ENCODE data around the gene AARS1.

DNA sequence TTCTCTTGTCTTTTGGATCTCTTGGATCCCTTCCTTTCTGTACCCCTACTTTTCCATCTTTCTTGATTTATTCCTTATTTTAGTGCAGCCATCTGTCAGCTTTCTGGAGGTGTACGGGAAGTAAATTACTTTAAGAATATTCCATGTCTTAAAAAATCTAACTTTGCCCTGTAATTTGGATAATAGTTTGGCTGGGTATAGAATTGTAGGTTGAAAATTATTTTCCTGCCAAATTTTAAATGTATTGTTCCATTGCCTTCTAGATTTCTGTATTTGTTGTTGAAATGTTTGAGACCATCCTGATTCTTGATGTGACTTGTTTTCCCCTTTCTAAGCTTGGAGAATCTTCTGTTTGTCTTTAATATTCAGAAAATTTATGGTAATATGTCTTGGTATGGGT is 11.8 kb upstream of the AARS1 start:
- TF ChIP-seq, protein P1, sequence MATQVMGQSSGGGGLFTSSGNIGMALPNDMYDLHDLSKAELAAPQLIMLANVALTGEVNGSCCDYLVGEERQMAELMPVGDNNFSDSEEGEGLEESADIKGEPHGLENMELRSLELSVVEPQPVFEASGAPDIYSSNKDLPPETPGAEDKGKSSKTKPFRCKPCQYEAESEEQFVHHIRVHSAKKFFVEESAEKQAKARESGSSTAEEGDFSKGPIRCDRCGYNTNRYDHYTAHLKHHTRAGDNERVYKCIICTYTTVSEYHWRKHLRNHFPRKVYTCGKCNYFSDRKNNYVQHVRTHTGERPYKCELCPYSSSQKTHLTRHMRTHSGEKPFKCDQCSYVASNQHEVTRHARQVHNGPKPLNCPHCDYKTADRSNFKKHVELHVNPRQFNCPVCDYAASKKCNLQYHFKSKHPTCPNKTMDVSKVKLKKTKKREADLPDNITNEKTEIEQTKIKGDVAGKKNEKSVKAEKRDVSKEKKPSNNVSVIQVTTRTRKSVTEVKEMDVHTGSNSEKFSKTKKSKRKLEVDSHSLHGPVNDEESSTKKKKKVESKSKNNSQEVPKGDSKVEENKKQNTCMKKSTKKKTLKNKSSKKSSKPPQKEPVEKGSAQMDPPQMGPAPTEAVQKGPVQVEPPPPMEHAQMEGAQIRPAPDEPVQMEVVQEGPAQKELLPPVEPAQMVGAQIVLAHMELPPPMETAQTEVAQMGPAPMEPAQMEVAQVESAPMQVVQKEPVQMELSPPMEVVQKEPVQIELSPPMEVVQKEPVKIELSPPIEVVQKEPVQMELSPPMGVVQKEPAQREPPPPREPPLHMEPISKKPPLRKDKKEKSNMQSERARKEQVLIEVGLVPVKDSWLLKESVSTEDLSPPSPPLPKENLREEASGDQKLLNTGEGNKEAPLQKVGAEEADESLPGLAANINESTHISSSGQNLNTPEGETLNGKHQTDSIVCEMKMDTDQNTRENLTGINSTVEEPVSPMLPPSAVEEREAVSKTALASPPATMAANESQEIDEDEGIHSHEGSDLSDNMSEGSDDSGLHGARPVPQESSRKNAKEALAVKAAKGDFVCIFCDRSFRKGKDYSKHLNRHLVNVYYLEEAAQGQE (IDR thresholded peaks at IDR 0.05) = no peak
- TF ChIP-seq, protein P2, sequence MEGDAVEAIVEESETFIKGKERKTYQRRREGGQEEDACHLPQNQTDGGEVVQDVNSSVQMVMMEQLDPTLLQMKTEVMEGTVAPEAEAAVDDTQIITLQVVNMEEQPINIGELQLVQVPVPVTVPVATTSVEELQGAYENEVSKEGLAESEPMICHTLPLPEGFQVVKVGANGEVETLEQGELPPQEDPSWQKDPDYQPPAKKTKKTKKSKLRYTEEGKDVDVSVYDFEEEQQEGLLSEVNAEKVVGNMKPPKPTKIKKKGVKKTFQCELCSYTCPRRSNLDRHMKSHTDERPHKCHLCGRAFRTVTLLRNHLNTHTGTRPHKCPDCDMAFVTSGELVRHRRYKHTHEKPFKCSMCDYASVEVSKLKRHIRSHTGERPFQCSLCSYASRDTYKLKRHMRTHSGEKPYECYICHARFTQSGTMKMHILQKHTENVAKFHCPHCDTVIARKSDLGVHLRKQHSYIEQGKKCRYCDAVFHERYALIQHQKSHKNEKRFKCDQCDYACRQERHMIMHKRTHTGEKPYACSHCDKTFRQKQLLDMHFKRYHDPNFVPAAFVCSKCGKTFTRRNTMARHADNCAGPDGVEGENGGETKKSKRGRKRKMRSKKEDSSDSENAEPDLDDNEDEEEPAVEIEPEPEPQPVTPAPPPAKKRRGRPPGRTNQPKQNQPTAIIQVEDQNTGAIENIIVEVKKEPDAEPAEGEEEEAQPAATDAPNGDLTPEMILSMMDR (IDR thresholded peaks at IDR 0.05; ENCODE audit: low read depth, low read length, missing input control) = no peak
- TF ChIP-seq GABPA (IDR thresholded peaks at IDR 0.05 in 1 of 2, conservative IDR thresholded peaks at IDR 0.05 in 1 of 2) = no peak
- TF ChIP-seq, protein P3, sequence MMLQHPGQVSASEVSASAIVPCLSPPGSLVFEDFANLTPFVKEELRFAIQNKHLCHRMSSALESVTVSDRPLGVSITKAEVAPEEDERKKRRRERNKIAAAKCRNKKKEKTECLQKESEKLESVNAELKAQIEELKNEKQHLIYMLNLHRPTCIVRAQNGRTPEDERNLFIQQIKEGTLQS (IDR thresholded peaks at IDR 0.05) = no peak
